Measurements from ENCODE around the gene B4GALT3.
"Not testable (repeated sequence)": the region's sequence is repeated elsewhere in the genome, so short reads cannot be mapped to it uniquely, and the experiment has no call there.

The B4GALT3 gene

DNA sequence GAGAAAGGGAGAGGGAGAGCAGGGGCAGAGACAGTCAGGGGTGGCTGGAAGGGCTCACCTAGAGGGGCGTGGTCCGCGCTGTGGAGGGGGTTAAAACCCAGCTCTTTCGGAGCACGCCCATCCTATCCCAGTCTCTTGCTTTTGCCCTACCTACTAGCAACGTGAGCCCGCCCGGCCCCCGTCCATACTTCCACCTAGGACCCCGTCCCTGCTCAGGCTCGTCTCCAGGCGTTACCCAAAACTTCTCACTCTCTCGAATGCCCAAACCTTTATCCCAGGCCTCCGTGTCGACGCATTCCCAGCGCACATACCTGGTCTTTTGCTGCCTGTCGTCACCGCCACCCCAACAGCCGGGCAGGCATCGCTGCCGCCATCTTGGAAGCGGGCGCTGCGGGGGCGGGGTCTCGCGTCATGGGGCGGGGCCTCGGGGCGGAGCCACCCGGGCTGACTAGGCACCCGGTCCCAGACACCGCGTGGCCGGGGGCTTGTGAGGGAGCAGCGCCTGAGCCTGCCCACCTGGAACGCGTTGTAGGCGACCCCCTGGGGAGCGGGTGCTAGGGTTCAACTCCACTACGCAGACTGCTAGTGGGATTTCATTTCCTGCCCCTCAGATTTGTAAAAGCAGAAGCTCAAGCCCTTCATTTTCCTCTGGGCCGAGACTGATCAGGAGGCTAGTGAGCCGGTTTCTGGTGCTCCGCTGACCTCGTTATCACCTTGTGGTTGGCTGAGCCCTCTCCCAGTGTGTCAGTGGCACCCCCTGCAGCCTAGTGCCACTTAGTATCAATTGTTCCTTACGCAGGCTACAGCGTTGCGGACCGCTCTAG is at the start of gene B4GALT3:
B4GALT3 (minus strand) TSS at position 396 of the 824 bp plus-strand sequence. CDS start 1,447 bp downstream, outside the sequence.
- peak; percentile 98 for DNase-seq (ENCODE audit: low spot score)
- in situ Hi-C loops (cut with MboI; ENCODE audit: low sequenced_read_pairs, unreplicated experiment): no loop called here
- TF ChIP-seq, protein P1, sequence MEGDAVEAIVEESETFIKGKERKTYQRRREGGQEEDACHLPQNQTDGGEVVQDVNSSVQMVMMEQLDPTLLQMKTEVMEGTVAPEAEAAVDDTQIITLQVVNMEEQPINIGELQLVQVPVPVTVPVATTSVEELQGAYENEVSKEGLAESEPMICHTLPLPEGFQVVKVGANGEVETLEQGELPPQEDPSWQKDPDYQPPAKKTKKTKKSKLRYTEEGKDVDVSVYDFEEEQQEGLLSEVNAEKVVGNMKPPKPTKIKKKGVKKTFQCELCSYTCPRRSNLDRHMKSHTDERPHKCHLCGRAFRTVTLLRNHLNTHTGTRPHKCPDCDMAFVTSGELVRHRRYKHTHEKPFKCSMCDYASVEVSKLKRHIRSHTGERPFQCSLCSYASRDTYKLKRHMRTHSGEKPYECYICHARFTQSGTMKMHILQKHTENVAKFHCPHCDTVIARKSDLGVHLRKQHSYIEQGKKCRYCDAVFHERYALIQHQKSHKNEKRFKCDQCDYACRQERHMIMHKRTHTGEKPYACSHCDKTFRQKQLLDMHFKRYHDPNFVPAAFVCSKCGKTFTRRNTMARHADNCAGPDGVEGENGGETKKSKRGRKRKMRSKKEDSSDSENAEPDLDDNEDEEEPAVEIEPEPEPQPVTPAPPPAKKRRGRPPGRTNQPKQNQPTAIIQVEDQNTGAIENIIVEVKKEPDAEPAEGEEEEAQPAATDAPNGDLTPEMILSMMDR (IDR thresholded peaks at IDR 0.05; ENCODE audit: borderline replicate concordance, control extremely low read depth, extremely low read depth, insufficient read depth, missing control alignments): no peak

- TF ChIP-seq, protein P1 (IDR thresholded peaks at IDR 0.05; ENCODE audit: borderline replicate concordance, control extremely low read depth, extremely low read depth, insufficient read depth, missing control alignments): no peak
- no peak for DNase-seq (ENCODE audit: low spot score)
- in situ Hi-C loops (cut with MboI; ENCODE audit: low sequenced_read_pairs, unreplicated experiment): loop anchor here (10.0 kb wide), 1 partner anchor 148 kb away; no protein-coding TSS in a partner anchor
Measured at GRCh38 chr1:161226759-161227158, 49.5 kb upstream of the B4GALT3 start.

- DNase-seq (ENCODE audit: low spot score): no peak
- in situ Hi-C loops (cut with MboI; ENCODE audit: low sequenced_read_pairs, unreplicated experiment): loop anchor here (10.0 kb wide), 1 partner anchor 148 kb away; no protein-coding TSS in a partner anchor
- TF ChIP-seq, protein P1 (IDR thresholded peaks at IDR 0.05; ENCODE audit: borderline replicate concordance, control extremely low read depth, extremely low read depth, insufficient read depth, missing control alignments): no peak
Measured at GRCh38 chr1:161226320-161226711, 49.0 kb upstream of the B4GALT3 start.

- DNase-seq (ENCODE audit: low spot score): peak; percentile 93
- TF ChIP-seq, protein P1 (IDR thresholded peaks at IDR 0.05; ENCODE audit: borderline replicate concordance, control extremely low read depth, extremely low read depth, insufficient read depth, missing control alignments): peak; percentile 50
- in situ Hi-C loops (cut with MboI; ENCODE audit: low sequenced_read_pairs, unreplicated experiment): loop anchor here (10.0 kb wide), 1 partner anchor 149 kb away; no protein-coding TSS in a partner anchor
Measured at GRCh38 chr1:161225534-161226319, 48.4 kb upstream of the B4GALT3 start, which contains the start of gene TOMM40L. TOMM40L (plus strand) TSS chr1:161226060; CDS start chr1:161226490, 430 bp downstream.

DNA sequence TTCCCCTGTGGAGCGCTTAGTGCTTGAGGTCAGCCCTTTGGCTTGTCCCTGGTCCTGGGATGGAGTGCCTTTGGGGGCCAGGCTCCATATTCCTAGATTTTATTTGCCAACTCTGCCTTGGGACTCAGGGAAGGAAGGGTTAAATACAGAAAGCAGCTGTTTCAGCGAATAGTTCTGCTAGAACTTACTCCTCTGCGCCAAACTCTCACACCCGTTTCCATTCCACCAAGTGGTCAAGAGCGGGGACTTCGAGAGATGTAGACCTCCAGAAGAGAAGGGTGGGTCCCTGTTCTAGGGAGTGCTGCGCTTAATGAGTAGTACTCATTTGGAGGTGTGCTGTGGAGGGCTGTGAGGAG is 47.8 kb upstream of the B4GALT3 start:
- in situ Hi-C loops (cut with MboI; ENCODE audit: low sequenced_read_pairs, unreplicated experiment): loop anchor here (10.0 kb wide), 1 partner anchor 150 kb away; no protein-coding TSS in a partner anchor
- TF ChIP-seq, protein P1 (IDR thresholded peaks at IDR 0.05; ENCODE audit: borderline replicate concordance, control extremely low read depth, extremely low read depth, insufficient read depth, missing control alignments): no peak
- no peak for DNase-seq (ENCODE audit: low spot score)

DNA sequence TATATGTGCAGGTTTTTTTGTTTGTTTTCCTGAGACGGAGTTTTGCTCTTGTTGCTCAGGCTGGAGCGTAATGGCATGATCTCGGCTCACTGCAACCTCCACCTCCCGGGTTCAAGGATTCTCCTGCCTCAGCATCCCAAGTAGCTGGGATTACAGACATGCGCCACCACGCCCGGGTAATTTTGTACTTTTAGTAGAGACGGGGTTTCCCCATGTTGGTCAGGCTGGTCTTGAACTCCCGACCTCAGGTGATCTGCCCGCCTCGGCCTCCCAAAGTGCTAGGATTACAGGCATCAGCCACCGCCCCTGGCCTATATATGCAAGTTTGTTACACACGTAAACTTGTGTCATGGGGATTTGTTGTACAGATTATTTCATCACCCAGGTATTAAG is 47.4 kb upstream of the B4GALT3 start:
- not testable (repeated sequence) for DNase-seq (ENCODE audit: low spot score)
- in situ Hi-C loops (cut with MboI; ENCODE audit: low sequenced_read_pairs, unreplicated experiment): loop anchor here (10.0 kb wide), 1 partner anchor 150 kb away; no protein-coding TSS in a partner anchor
